GM12892 (cell line): Measurements from ENCODE around the gene OR4C45.

ENCODE experiments used
- POLR2A ChIP-seq: IDR thresholded peaks from 2 replicates; pipeline ENCODE4 v1.6.1; 2011; ENCODE audit warnings: low read depth, low read length, control low read depth
- POLR2AphosphoS5 ChIP-seq: IDR thresholded peaks from 2 replicates; pipeline ENCODE4 v1.6.1; 2011; ENCODE audit warnings: low read depth, low read length, control low read depth

DNA sequence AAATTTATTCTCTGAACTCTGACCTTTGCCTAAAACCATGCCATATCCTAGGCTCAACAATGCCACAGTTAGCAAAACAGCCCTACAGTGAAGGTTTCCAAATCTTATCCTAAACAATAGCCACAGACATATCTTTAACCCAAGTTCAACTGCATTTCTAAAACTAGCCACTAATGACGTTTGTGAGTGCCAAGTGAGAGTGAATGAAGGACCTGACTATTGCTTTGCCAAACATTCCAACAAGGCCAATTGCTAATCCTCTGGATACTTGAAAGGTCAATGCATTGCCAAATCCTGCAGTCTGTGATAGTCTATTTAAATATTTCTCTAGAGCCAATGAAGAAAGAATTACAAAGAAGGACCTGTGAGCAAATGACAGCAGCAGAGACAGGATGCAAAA is 2.5 kb upstream of the OR4C45 start:
- TF ChIP-seq POLR2AphosphoS5, result no peak
- TF ChIP-seq POLR2A, result no peak
